Activated CD8-positive, alpha-beta memory T cell treated with anti-CD3 and anti-CD28 coated beads for 4 hours (primary cell): ENCODE data around the gene RCN2.

Experiments used
- DNase-seq, 2 donors: peaks; one replicate each; pipeline ENCODE4 v3.0.0-alpha.2; 2020; ENCODE audit warnings: low read depth in 2 of 2

Gene RCN2

DNA sequence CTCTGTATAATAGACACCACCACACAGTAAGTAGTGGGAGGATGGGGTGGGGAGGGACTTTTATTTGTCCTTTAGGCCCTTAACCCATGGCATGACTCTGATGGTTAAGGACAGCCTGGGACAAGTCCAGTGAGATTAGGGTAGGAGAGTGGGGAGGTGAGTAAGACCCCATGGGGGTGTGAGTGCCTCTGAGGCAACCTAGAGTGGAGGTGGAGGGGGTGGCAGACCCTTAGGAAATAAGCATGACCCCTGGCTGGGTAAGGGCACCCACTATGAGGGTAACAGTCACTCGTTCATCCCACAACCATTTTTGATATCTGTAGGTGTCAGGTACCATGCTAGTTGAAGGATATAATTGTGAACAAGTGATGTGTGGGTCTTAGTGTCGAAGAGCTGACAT, 42.4 kb downstream of the RCN2 start:
- DNase-seq = no peak

DNA sequence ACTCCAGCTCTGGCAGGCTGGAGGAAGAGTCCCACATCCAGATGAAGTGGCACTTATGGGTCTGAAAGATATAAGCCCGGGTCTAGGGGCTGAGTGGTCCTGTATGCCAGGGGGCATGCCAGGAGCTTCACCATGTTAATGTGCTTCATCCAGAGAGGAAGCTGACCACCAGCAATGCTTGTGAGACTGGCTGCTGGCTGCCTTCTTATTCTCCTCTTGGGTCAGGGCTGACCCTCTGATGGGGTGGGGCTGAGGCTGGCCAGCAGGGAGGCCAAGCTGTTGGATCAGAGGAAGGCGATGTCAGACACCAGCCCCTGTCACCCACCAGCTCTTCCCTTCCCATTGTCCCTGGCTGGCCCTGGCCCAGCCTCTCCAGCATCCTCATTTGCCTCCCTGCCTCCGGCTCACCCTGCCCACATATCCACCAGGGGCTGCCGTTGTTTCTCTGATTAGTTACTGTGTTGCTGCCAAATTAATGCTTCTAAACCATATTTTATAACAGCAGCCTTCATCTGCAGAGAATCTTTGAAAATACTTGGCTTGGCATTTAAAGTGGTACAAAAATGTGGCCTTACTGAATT, 43.0 kb downstream of the RCN2 start:
- DNase-seq = no peak

DNA sequence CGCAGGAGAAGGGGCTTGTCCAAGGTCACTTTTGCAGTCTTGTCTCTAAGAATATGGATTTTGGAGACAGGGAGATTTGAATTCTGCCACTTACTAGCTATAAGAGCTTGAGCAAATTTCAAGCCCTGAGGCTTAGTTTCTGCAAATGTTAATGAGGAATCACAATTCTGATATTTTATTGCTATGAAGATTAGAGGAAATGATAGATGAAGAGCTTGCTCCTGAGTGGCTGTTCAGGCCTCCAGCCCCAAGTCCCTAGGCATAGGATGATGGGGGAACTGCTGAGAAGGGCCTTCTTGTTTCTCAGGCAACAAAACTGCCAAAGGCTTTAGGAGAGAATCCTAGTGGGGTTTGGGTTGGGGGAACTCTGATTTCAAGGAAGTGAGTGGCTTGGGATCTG, 44.6 kb downstream of the RCN2 start:
- no peak for DNase-seq

DNA sequence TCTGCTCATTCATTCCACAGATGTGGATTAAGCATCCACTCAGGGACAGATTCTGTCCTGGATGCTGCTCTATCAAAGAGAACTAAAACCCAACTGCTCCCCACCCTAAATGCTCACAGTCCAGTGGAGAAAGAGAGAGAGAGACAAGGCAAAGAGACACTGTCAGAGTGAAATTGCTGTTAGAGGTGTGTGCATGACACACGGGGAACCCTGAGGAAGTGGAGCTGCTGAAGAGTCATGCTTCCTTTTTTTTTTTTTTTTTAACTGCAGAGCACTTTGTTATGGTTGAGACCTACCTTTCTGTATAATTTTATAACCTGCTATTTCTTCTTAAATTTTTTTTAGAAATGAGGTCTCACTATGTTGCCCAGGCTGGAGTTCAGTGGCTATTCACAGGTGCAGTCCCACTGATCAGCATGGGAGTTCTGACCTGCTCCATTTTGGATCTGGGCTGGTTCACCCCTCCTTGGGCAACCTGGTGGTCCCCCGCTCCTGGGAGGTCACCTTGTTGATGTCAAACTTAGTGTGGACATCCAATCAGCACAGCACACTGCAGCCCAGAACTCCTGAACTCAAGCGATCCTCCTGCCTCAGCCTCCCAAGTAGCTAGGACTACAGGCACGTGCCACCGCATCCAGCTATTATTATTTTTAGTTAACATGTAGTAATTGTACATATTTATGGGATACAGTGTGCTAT, 45.2 kb downstream of the RCN2 start:
- no peak for DNase-seq

- DNase-seq = no peak
Observed at GRCh38 chr15:76978522-76979330, 47.2 kb downstream of the RCN2 start.

DNA sequence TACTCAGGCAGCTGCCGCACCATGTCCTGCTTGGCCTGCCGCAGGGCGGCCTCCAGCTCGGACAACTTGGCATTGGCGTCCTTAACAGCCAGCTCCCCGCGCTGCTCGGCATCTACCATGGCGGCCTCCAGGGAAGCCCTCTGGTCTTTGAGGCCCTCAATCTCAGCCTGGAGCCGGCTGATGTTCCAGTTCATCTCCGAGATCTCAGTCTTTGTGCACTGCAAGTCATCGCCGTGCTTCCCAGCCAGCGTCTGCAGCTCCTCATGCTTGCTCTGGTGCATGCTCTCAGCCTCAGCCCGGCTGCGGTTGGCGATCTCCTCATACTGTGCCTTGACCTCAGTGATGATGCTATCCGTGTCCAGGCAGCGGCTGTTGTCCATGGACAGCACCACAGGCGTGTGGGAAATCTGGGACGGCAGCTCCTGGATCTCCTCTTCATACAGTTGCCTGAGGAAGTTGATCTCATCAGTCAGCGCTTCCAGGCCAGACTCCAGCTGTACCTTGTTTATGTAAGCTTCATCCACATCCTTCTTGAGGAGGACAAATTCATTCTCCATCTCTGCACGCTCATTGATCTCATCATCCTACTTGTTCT, 47.9 kb downstream of the RCN2 start:
- DNase-seq = no peak

DNA sequence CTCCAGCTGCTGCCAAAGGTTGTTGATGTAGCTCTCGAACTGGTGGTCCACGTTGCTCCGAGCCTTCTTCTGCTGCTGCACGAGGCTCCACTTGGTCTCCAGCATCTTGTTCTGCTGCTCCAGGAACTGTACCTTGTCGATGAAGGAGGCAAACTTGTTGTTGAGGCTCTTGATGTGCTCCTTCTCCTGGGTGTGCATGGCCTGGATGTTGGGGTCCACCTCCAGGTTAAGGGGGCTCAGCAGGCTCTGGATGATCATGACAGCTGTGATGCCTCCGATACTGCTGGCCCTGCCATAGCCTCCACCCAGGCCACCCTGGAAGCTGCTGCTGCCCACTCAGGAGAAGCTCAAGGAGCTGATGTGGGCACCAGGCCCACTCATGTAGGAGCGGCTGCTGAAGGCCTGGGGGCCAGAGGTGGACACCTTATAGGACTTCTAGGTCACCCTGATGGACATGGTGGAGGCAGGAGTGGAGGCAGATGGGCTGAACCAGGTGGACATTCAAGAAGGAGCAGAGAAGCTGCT, 48.5 kb downstream of the RCN2 start:
- DNase-seq = no peak

GRCh38 chr15:76982356-76982755, 50.8 kb downstream of the RCN2 start:
- no peak for DNase-seq

DNA sequence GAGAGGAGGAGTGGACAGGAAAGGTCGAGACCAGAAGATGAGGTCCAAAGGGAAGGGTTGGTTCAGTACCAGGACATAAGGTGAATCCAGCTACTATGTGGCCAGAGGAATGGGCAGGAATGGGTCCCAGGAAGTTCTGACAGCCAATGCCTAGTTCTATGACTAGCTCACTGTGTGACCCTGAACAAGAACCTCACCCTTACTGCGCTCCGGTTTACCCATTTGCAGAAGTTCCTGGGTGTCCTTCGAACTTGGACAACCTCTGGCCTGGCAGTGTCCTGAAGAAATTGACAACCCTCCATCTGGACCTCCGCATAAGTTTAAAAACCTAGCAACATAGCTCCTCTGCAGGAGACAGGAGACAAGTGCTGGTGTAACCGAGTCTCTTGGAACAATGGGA, 51.2 kb downstream of the RCN2 start:
- no peak for DNase-seq

DNA sequence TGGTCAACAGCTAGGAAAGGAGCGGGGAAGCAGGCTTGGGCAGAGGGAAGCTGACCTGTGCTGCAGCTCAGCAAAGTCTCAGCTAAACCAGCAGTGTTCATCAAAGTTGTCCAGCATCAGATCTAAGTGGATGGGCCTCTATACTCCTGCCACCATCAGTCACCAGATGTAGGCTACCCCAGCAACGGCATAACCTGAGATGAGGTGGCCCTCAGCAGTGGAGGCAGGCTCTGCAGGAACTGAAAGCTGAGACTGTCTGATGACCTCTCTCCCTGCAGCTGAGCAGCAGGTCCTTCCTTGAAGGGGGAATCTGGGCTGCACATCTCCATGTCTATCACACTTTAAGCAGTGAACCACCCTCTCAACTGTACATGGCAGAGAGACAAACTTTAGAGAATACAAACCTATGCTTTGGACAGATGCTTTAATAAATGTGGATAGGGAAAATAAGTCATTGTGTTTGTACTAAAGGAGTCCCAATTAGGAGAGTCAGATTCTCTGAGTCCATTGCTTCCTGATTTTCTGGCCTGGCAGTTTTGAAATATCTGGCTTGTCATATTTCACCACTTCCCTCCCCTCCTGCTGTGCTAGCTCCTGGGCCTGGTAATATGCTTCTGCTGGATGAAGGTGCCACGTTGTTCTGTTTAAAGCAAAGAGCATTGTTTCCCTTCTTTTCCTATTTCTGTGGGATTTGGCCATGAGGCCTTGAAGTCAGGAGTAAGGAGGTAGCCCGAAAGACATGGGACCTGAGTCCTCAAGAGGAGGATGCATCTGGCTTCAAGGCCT, 52.2 kb downstream of the RCN2 start:
- DNase-seq = no peak

DNA sequence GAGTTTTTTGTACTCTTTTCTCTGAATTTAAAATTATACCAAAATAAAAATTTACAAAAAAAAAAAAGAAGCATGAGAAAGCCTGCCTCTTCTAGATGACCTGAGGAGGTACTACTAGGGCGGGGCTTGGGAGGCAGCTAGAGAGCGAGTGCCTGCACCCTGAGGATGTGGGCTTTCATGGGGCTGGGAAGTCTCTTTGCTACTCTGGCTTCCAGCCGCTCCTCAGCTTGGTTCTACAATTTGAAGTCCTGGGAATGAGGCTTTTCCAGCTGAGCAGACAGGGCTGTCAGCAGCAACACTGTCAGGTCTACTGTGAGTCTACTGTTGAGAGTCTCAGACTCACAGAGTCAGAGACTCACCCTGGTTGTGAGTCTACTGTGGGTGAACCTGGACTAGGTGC, 55.2 kb downstream of the RCN2 start:
- no peak for DNase-seq

DNA sequence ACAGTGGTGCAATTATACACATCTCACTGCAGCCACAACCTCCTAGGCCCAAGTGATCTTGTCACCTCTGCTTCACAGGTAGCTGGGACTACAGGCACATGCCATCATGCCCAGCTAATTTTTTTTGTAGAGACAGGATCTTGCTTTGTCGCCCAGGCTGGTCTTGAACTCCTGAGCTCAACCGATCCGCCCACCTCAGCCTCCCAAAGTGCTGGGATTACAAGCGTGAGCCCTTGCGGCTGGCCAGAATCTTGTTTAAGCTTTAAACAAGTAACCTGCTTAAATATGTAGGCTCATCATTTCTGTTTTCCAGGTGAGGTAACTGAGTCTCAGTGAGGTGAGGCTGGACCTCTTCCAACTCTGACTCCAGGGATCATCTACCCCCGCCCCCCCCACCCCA, 55.7 kb downstream of the RCN2 start:
- no peak for DNase-seq

DNA sequence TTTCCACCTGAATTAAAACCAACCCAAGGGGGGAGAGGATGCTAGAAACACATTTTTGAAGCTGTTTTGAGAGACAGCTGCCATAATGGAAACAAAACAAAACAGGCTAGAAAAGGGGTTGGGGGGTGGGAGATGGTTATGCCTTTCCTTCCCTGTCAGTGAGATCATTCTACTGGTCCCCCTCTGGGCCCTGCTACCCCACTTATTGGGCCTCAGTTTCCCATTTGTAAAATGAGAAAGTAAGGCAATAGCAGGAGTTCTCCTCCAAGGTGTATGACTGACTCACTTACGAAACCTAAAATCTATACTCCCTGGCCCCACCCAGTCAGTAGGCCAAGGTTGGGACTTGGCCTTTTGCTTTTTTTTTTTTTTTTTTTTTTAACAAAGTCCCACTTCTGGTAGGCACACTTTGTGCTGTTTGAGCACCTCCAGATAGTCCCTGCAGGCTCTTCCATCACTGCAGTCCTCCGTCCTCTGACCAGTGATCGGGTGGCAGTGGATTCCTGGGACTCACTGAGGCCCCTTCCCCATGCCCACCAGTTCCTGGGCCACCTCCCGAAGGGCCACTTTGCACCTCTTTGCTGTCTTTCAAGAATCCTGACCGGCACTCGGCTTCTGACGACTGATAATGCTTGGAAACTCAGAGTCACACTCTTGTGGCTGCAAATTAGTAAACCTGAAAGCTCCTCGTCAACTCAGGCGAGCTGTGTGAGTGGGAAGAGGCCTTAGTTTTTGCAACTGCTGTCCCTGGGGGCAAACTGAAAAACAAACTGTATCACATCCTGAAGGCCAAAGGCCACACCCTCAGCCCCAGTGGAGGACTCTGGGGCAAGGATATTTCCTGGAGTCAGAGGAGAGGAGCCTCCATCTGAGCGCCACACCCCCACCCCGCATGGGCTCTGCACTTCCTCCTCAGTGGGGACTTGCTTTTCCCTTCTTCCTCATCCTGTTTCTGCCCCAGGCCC, 56.6 kb downstream of the RCN2 start:
- no peak for DNase-seq

DNA sequence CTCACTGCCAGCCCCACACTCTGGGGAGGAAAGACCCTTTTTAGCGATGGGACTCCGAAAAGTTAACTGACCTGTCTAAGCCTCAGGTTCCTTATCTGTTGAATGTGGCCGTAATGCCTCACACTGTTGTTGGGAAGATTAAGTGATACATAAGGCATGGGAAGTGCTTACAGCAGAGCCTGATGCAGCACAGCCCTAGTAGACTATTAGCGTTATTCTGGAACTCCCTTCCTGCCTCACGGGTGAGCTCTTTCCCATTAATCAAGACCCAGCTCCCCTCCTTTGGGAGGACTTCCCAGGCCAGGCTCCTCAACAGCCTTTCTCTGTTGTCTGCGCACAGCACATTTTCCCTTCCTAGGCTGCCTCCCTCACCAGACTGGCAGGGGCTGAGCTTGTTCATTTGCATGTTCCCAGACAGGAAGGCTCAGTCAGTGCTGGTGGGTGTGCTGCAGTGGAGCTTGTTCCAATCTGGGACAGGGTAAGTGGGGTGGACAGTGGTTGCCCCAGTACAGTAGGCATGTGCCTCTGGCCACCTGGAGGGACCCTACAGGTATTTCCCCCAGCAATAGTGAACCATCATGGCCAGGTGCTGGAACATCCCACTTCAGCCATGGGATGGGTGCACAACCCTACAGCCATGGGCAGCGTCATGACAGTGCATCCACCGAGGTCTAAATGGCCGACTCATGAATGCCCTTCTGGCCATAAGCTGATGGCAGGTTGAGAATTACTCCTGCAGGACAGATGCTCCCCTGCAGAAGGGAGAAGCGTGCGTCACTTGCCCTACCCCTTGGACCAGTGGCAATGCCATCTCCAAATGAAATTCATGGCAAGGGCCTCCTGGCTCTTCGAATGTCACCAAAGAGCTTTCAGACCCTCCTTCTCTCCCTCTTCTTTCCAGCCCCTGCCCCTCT, 57.6 kb downstream of the RCN2 start:
- no peak for DNase-seq

- no peak for DNase-seq
Observed at GRCh38 chr15:76991048-76991447, 59.5 kb downstream of the RCN2 start.

DNA sequence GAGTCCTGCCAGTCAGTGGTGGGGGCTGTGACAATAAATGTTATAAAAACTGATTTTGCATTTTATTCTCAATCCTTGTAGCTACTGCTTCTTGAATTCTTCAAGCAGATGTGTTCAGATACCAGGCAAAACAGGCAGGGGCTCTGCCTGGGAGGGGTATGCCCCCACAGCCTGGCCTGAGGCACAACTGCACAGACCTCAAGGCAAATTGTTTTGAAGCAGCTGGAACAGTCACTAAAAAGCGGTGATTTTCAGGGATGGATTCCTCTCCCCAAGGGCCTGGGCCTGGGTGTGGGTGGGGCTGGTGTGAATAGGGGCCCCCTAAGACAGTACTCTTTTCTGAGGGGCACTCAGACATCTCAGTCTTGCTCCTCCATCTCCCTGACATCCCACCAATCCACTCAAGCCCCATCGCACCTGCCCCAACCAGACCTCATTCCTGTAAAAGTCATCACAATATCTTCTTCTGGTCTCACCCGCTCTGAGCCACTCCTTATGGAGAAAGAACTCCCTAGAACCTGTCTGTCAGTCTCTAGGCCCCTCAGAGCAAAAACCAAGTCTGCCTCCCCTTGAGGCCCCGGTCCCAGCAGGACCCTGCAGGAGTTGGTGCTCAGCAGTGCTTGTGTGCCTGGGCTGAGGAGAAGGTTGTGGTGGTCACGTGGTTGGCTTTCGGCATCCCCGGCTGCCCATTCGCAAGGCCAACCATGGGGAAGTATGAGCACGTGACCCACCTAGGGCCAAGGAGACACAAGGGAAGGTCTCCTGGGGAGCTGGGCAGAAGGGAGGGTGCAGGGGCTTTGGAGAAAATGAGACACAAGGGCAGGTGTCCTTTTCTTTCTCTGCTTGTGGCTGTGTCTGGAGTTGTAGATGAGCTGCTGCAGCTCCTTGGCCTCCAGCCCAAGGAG, 60.4 kb downstream of the RCN2 start:
- DNase-seq = no peak

DNA sequence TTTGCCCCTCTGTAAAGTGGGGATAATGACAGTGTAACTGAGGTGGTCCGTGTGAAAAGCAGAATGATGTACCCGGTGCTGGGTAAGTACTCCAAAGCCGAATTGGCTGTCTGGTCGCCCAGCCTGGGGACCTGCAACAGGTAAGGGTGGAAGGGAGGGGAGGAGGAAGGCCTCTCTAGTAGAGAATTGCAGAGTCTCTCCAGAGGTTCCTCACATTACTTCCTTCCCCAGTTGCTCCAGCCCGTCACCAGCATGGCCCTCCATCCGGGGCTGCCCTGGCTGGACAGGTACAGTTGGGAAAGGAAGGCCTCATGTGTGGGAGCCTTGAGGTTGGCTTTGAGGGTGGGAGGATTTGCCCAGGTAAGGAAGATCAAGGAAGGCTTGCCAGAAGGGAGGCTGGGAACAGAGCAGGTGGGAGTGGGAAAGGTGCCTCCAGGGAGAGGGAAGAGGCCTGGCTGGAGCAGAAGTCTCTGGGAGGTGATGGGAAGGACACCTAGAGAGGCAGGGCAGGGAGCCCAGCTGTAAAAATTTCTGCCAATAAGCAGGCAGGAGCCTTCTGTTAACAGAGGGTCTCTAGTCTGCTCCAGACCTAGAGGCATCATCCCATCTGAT, 61.7 kb downstream of the RCN2 start:
- DNase-seq = no peak

DNA sequence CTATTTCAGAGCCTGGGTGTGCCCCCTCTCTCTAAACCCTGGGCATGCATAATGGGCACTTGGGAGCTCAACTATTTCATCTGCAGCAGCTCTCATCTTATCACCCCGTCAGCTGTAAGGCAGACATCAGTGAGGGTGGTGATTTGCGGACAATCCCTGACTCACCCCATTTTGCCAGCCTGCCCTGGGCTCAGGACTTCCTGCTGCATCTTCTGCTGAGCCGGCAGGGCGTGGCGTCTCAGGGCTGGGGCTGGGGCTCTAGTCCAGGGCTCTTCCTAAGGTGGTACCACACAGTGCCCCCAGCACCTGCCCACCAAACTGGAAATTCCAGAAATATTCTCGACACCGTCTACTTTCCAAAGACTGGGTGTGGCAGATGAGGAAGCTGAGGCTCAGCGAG, 62.5 kb downstream of the RCN2 start:
- DNase-seq = peak in 1 of 2 donors; percentile 34
